WERI-Rb-1 (cell line): ENCODE data around the gene ANGPTL2.

Experiments
- DNase-seq: peaks from one replicate; pipeline ENCODE4 v3.0.0-alpha.2; 2020
- H3K27ac ChIP-seq: fragments of 250-450 bp; sonication (Bioruptor Pico); 2 replicates; pipeline ENCODE4 v1.5.1; 2020; ENCODE audit warnings: mild to moderate bottlenecking, moderate library complexity
- H3K27me3 ChIP-seq: fragments of 250-450 bp; sonication (Bioruptor Pico); 2 replicates; pipeline ENCODE4 v1.5.1; 2021; ENCODE audit warnings: mild to moderate bottlenecking, low read depth, moderate library complexity; ENCODE audit not compliant: insufficient read depth, severe bottlenecking
- H3K36me3 ChIP-seq: fragments of 250-450 bp; sonication (Bioruptor Pico); 2 replicates; pipeline ENCODE4 v1.5.1; 2020; ENCODE audit warnings: mild to moderate bottlenecking, moderate library complexity
- H3K4me3 ChIP-seq: 2 replicates; pipeline ENCODE4 v1.5.1; 2011; ENCODE audit warnings: low read depth, mild to moderate bottlenecking, control low read depth, low read length
- H3K9me3 ChIP-seq: fragments of 250-450 bp; sonication (Bioruptor Pico); 2 replicates; pipeline ENCODE4 v1.5.1; 2021; ENCODE audit warnings: mild to moderate bottlenecking, moderate library complexity; ENCODE audit not compliant: severe bottlenecking
- TF ChIP-seq, protein P1 (sequence below): IDR thresholded peaks from 2 replicates; pipeline ENCODE4 v1.5.1; 2011; ENCODE audit warnings: low read depth, mild to moderate bottlenecking, control low read depth, inconsistent platforms, low read length

Gene ANGPTL2

DNA sequence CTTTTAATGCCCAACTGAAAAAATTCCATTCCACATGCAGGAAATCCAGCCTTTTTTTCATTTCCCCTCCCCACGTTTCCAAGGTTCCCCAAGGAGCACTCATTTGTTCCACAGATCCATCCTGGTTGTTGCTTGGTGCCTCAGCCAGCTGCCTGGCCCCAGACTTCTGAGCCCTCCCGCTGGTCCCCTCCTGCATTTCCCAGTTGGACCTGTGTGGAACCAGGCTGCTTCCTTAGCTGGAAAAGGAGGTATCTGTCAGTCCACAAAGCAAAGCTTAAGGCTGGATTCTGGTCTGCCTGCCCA is 44.8 kb downstream of the ANGPTL2 start:
- no peaks in the 10 kb centered on the region for H3K9me3 ChIP-seq
- DNase-seq = no peak
- no peaks in the 10 kb centered on the region for H3K27me3 ChIP-seq
- TF ChIP-seq, protein P1, sequence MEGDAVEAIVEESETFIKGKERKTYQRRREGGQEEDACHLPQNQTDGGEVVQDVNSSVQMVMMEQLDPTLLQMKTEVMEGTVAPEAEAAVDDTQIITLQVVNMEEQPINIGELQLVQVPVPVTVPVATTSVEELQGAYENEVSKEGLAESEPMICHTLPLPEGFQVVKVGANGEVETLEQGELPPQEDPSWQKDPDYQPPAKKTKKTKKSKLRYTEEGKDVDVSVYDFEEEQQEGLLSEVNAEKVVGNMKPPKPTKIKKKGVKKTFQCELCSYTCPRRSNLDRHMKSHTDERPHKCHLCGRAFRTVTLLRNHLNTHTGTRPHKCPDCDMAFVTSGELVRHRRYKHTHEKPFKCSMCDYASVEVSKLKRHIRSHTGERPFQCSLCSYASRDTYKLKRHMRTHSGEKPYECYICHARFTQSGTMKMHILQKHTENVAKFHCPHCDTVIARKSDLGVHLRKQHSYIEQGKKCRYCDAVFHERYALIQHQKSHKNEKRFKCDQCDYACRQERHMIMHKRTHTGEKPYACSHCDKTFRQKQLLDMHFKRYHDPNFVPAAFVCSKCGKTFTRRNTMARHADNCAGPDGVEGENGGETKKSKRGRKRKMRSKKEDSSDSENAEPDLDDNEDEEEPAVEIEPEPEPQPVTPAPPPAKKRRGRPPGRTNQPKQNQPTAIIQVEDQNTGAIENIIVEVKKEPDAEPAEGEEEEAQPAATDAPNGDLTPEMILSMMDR = no peak
- H3K27ac ChIP-seq = no peak overlapping the region
- no peaks in the 10 kb centered on the region for H3K36me3 ChIP-seq
- no peak overlapping the region for H3K4me3 ChIP-seq

DNA sequence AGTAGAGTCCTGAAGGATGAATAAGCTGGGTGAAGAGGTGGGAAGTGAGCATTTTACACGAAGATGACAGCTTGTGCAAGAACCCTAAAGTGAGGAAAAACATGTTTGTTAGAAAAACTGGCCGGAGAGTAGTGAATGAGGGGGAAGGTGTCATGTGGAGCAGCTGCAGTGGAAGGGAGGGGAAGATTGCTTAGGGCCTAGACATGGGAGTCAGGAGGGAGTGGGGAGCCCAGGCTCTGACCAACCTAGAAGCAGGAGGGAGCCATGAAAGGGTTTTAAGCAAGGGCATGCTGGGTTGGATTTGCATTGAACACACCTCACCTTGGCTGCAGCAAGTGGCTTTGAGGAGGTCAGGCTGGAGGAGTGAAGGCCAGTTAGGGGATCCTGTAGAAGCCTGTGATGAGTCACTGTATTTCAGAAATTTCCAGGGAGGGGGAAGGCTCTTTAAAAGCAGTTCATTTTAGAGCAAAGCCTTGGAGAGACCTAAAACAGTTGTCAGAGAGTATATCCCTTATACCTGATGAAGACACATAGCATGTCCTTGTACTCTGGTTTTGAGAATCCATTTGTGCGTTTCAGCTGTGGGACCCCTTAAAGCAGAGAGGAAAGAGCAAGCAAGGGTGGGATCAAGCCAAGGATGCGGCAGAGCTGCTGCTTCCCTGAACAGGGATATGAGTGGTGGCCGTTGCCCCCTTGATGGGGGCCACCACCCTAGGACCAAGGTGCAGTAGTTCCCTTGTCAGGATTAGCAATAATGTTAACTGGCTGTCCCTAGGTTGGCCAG is 45.4 kb downstream of the ANGPTL2 start:
- Histone ChIP-seq H3K27me3 (no peaks in the 10 kb centered on the region), H3K9me3 (peaks cover 2% of the 10 kb centered on the region), H3K4me3 (no peak overlapping the region), H3K27ac (no peak overlapping the region), H3K36me3 (no peaks in the 10 kb centered on the region)
- DNase-seq = peak; percentile 3
- TF ChIP-seq, protein P1 = no peak

DNA sequence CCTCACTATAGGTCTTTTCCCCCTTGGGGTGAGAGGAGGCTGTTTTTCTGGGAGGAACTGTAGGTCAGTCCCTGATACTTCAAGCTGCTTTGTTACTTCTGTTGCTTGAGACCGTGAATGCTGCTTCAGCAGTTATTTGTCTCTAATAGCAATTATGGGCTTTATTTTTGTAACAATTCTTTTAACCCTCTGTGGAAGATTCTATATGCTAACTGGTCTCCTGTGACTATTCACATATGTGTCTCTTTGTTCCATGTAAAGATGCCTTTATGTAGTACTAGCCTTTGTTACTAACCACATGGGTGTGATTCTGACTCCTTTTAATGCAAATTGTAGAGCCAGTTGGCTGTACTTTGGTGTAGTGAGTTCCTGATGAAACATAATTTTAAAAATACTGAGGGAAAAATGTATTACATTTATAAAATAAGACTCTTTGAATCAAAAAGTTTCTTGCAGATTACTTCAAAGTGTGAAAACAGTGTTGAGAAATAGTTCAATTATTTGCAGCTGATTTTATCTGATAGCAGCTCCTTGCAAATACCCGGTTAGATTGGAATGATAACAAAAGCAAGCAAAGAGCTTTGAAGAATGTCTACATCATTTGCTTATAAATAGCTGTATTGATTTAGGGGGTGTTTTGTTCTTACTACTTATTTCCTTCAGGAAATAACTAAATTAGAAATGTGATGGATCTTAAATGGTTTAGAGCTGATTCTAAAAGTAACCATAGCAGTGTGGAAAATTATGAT is 46.6 kb downstream of the ANGPTL2 start:
- TF ChIP-seq, protein P1 = no peak
- H3K4me3 ChIP-seq = no peak overlapping the region
- H3K36me3 ChIP-seq = no peaks in the 10 kb centered on the region; the same call in 1 of the 2 replicates
- peaks cover 6% of the 10 kb centered on the region for H3K9me3 ChIP-seq
- DNase-seq = peak; percentile 6
- H3K27me3 ChIP-seq = no peaks in the 10 kb centered on the region
- peak overlapping the region; percentile 72 for H3K27ac ChIP-seq

DNA sequence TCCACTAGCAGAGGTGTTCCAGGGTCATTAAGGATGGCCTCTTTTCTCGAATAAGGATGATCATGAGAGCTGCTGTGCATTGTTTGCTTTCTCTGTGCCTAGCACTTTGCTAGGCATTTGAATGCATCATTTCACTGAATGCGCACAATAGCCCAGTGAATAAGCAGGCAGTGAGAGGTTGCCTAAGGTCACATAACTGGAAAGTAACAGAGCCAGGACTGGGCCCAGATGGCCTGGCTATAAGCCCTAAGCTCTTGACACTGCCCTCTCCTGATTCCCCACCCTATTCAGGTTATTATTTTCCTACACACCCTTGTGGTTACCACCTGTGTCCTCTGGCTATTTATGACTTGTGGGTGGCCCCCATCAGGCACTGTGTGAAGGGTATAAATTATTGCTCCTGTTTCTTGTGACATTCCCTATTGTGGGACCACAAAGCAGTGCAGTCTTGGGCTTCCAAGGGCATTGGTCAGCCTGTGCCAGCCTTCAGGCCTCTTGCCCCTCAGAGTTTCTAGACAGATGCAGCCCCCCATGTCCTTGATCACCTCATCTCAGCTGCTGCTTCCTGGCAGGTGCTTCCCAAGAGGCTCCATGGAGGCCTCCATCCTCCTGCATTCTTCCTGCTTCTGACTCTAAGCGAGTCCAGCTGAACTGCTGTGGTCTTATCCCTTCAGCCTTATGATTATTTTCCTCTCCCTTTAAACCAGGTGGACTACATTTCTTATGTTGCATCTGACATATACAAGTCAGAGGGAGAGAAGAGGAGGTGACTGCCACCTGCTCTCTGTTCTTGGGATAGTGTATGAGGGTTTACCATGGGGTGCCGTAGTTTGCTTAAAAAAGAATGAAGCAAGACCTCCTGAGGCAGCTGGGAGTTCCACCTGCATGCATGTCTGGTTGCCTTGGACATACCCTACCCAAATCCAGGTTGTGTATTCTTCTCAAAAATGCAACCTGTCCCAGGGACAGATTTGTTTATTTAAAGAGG is 47.6 kb downstream of the ANGPTL2 start:
- peaks cover 6% of the 10 kb centered on the region for H3K9me3 ChIP-seq
- H3K27ac ChIP-seq = peak overlapping the region; percentile 72
- no peaks in the 10 kb centered on the region for H3K27me3 ChIP-seq
- H3K36me3 ChIP-seq = no peaks in the 10 kb centered on the region; the same call in 1 of the 2 replicates
- no peak overlapping the region for H3K4me3 ChIP-seq
- peak; percentile 86 for DNase-seq
- TF ChIP-seq, protein P1 = no peak

DNA sequence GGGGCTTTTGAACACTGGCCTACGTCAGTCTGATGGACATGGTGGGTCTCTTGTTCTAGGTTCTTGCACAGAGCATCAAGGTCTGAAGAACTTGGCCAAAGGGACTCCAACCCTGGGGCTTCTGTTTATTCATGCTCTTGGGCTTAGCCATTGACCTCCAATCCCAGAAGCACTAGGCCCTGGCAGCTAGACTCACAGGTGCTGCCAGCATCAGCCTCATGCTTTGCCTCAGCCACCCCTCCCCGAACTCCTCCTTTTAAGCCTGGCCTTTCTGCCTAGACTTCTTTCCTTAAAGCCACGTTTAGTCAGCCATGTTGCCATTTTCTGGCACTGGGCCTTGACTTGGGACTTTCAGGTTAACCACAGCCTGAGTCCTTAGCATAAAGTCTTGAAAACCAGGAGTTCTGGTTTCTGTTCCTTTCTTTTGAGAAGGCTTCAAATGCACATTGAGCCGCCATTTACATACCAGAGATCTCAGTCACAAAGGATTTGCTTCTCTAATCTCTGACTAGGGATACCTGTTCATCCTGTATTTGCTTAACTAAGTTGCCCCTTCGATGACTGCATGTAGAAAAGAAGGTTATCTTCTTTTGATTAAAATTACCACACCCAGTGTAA is 54.7 kb downstream of the ANGPTL2 start:
- Histone ChIP-seq H3K36me3 (no peaks in the 10 kb centered on the region; the same call in none of the 2 replicates), H3K4me3 (no peak overlapping the region), H3K9me3 (peaks cover 6% of the 10 kb centered on the region), H3K27me3 (no peaks in the 10 kb centered on the region), H3K27ac (no peak overlapping the region)
- TF ChIP-seq, protein P1 = no peak
- DNase-seq = no peak
